ENCODE data around the gene PACRG.

PACRG gene

GRCh38 chr6:163248051-163248450, 520.3 kb downstream of the PACRG start:
- TF ChIP-seq ZBTB7A (IDR thresholded peaks at IDR 0.05; ENCODE audit: low read depth) (no peak), TAF1 (IDR thresholded peaks at IDR 0.05; ENCODE audit: low read depth) (no peak)
- TF ChIP-seq, protein P1, sequence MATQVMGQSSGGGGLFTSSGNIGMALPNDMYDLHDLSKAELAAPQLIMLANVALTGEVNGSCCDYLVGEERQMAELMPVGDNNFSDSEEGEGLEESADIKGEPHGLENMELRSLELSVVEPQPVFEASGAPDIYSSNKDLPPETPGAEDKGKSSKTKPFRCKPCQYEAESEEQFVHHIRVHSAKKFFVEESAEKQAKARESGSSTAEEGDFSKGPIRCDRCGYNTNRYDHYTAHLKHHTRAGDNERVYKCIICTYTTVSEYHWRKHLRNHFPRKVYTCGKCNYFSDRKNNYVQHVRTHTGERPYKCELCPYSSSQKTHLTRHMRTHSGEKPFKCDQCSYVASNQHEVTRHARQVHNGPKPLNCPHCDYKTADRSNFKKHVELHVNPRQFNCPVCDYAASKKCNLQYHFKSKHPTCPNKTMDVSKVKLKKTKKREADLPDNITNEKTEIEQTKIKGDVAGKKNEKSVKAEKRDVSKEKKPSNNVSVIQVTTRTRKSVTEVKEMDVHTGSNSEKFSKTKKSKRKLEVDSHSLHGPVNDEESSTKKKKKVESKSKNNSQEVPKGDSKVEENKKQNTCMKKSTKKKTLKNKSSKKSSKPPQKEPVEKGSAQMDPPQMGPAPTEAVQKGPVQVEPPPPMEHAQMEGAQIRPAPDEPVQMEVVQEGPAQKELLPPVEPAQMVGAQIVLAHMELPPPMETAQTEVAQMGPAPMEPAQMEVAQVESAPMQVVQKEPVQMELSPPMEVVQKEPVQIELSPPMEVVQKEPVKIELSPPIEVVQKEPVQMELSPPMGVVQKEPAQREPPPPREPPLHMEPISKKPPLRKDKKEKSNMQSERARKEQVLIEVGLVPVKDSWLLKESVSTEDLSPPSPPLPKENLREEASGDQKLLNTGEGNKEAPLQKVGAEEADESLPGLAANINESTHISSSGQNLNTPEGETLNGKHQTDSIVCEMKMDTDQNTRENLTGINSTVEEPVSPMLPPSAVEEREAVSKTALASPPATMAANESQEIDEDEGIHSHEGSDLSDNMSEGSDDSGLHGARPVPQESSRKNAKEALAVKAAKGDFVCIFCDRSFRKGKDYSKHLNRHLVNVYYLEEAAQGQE (IDR thresholded peaks at IDR 0.05; ENCODE audit: low read depth): no peak

GRCh38 chr6:163249651-163250101, 521.9 kb downstream of the PACRG start:
- TF ChIP-seq EGR1 (IDR thresholded peaks at IDR 0.05) (no peak), FOXM1 (IDR thresholded peaks at IDR 0.05; ENCODE audit: borderline replicate concordance, low read depth) (no peak), RAD21 (IDR thresholded peaks at IDR 0.05; ENCODE audit: low read depth) (no peak), NFIC (IDR thresholded peaks at IDR 0.05) (no peak), CEBPB (IDR thresholded peaks at IDR 0.05) (no peak), YY1 (IDR thresholded peaks at IDR 0.05; ENCODE audit: low read depth) (no peak), TAF1 (IDR thresholded peaks at IDR 0.05; ENCODE audit: low read depth) (no peak), EP300 (IDR thresholded peaks at IDR 0.05; ENCODE audit: borderline replicate concordance) (no peak), CREB1 (IDR thresholded peaks at IDR 0.05; ENCODE audit: low read depth) (no peak), TEAD4 (IDR thresholded peaks at IDR 0.05) (no peak), ZBTB7A (IDR thresholded peaks at IDR 0.05; ENCODE audit: low read depth) (no peak), TCF12 (IDR thresholded peaks at IDR 0.05; ENCODE audit: low read depth) (no peak)

DNA sequence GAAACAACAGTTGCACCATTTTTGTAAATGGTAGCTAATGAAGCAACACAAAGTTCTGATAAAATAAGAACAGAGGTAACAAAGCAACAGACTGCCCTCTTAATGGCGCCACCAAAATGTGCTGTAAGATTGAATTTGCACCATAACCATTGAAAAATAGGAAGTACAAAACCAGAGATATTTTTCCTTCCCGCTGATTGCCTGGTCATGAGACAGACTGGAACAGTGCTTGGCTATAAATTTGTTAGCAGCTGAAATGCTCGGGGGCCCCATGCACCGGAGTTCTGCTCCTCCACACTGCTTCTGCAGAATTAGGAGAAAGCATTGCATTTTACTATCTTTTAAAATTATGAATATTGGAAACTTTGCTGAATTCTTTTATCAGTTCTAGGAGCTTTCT, 522.3 kb downstream of the PACRG start:
- TF ChIP-seq MAX (IDR thresholded peaks at IDR 0.05): no peak
- TF ChIP-seq NFIC (IDR thresholded peaks at IDR 0.05): no peak
- TF ChIP-seq FOXM1 (IDR thresholded peaks at IDR 0.05; ENCODE audit: borderline replicate concordance, low read depth): no peak
- TF ChIP-seq TCF12 (IDR thresholded peaks at IDR 0.05; ENCODE audit: low read depth): no peak
- TF ChIP-seq RAD21 (IDR thresholded peaks at IDR 0.05; ENCODE audit: low read depth): no peak
- no peak for TF ChIP-seq CREB1 (IDR thresholded peaks at IDR 0.05; ENCODE audit: low read depth)
- TF ChIP-seq TEAD4 (IDR thresholded peaks at IDR 0.05): no peak
- no peak for TF ChIP-seq CEBPB (IDR thresholded peaks at IDR 0.05)
- TF ChIP-seq USF1 (IDR thresholded peaks at IDR 0.05): no peak

- no peak for TF ChIP-seq CREB1 (IDR thresholded peaks at IDR 0.05; ENCODE audit: low read depth)
- no peak for TF ChIP-seq FOXM1 (IDR thresholded peaks at IDR 0.05; ENCODE audit: borderline replicate concordance, low read depth)
- TF ChIP-seq YY1 (IDR thresholded peaks at IDR 0.05; ENCODE audit: low read depth): no peak
These were observed 524.4 kb downstream of the PACRG start for GRCh38 chr6:163252061-163252591.

DNA sequence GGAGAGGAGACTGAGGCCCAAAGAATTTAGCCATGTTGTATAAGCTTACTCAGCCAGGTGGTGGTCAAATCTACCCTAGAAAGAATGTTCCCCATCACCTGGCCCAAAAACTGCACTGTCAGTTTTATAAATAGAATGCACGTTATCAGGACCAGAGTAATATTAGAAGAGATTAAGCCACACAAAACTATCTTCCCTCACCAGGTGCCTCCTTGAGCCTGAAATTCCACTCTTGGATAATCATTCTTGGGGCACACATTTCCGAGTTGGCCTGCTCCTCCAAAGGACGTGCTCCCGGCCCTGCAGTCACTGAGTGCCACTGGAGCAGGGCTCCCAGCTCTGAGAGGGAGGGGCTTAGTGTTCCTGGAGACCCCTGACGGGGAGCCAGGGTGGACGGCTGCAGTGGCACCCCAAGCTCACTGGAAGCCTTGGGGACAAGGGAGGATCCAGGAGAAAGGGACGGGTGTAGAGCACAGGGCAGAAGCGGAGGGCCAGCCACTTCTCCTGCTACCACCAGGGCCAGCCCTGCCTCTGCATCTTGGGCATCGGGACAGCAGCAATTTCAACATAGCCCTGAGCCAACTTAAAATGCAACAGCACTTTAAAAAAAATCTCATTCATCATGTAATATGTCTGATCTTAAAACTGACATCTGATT, 525.9 kb downstream of the PACRG start:
- TF ChIP-seq MAX (IDR thresholded peaks at IDR 0.05) (no peak), FOXM1 (IDR thresholded peaks at IDR 0.05; ENCODE audit: borderline replicate concordance, low read depth) (no peak), CREB1 (IDR thresholded peaks at IDR 0.05; ENCODE audit: low read depth) (no peak), TCF12 (IDR thresholded peaks at IDR 0.05; ENCODE audit: low read depth) (no peak), EGR1 (IDR thresholded peaks at IDR 0.05) (no peak), YY1 (IDR thresholded peaks at IDR 0.05; ENCODE audit: low read depth) (no peak), TAF1 (IDR thresholded peaks at IDR 0.05; ENCODE audit: low read depth) (no peak), EP300 (IDR thresholded peaks at IDR 0.05; ENCODE audit: borderline replicate concordance) (no peak), CEBPB (IDR thresholded peaks at IDR 0.05) (no peak), NFIC (IDR thresholded peaks at IDR 0.05) (no peak), ZBTB7A (IDR thresholded peaks at IDR 0.05; ENCODE audit: low read depth) (no peak), TEAD4 (IDR thresholded peaks at IDR 0.05) (no peak), RAD21 (IDR thresholded peaks at IDR 0.05; ENCODE audit: low read depth) (no peak), USF1 (IDR thresholded peaks at IDR 0.05) (no peak)
- TF ChIP-seq, protein P1 (IDR thresholded peaks at IDR 0.05; ENCODE audit: low read depth): no peak

DNA sequence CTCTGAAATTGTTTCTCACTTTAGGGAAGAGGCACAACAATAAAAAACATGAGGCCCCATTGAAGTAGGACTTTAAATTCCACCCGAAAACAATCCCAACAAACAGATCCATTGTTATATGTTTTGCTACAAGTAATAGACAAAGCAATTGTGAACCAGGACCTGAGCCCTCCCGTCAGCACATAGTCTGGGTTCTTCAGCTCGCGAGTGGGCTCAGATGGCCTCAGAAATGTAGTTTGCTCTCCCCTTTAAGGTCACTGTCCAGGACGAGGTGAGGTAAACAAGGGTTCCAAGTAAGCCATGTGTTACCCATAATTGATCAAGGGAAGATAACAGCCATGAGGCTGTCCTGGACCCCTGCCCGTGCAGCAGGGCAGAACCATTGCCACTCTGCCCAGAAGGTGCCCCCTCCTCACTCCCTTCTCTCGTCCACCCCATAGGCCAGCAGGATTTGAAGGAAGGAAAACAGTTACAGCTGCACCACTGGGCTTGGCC, 526.6 kb downstream of the PACRG start:
- TF ChIP-seq TEAD4 (IDR thresholded peaks at IDR 0.05): no peak
- TF ChIP-seq TAF1 (IDR thresholded peaks at IDR 0.05; ENCODE audit: low read depth): no peak
- TF ChIP-seq MAX (IDR thresholded peaks at IDR 0.05): no peak
- TF ChIP-seq EGR1 (IDR thresholded peaks at IDR 0.05): no peak
- no peak for TF ChIP-seq FOXM1 (IDR thresholded peaks at IDR 0.05; ENCODE audit: borderline replicate concordance, low read depth)
- no peak for TF ChIP-seq EP300 (IDR thresholded peaks at IDR 0.05; ENCODE audit: borderline replicate concordance)
- TF ChIP-seq RAD21 (IDR thresholded peaks at IDR 0.05; ENCODE audit: low read depth): no peak
- no peak for TF ChIP-seq TCF12 (IDR thresholded peaks at IDR 0.05; ENCODE audit: low read depth)
- TF ChIP-seq YY1 (IDR thresholded peaks at IDR 0.05; ENCODE audit: low read depth): no peak
- TF ChIP-seq, protein P1 (IDR thresholded peaks at IDR 0.05; ENCODE audit: low read depth): no peak
- no peak for TF ChIP-seq NFIC (IDR thresholded peaks at IDR 0.05)
- TF ChIP-seq CREB1 (IDR thresholded peaks at IDR 0.05; ENCODE audit: low read depth): no peak
- no peak for TF ChIP-seq USF1 (IDR thresholded peaks at IDR 0.05)
- TF ChIP-seq ZBTB7A (IDR thresholded peaks at IDR 0.05; ENCODE audit: low read depth): no peak

All from Ishikawa (cell line).